ENCODE results near the gene ERCC6L2.

Gene ERCC6L2

DNA sequence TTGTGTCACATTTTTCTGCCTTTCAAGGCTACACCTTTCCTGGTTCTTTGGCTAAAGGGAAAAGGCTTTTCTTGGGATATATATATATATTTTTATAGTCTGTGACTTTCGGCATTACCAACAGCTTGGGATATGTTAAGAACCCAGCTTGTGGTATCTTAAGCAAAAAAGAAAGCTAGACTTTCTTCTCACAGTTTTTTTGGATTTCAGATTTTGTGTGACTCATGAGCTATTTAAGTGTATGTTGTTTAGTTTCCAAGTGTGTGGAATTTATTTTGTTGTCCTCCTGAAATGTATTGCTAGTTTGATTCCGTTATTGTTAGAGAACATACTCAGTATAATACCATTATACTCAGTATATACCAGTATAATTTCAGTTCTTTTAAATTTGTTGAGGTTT lies 64.8 kb downstream of the ERCC6L2 start:
- H3K9ac ChIP-seq (ENCODE audit: low read length) = no peak overlapping the region
- H3K27me3 ChIP-seq (ENCODE audit: insufficient read depth, low read length) = no peaks in the 10 kb centered on the region
- H3F3A ChIP-seq (ENCODE audit: insufficient read depth, low read length) = no peaks in the 10 kb centered on the region
- H3K9me3 ChIP-seq (ENCODE audit: low read length) = no peaks in the 10 kb centered on the region
- H2AFZ ChIP-seq (ENCODE audit: low read length) = no peak overlapping the region
- no peaks in the 10 kb centered on the region for H4K20me1 ChIP-seq (ENCODE audit: insufficient read depth, low read length)
- TF ChIP-seq CTCF (IDR thresholded peaks at IDR 0.05; ENCODE audit: low read length) (no peak), EZH2 (IDR thresholded peaks at IDR 0.05; ENCODE audit: borderline replicate concordance, low read length) (no peak)
- H3K4me3 ChIP-seq (ENCODE audit: low read depth, low read length, poor library complexity, severe bottlenecking) = no peak overlapping the region
- no peak overlapping the region for H3K27ac ChIP-seq (ENCODE audit: low read depth, low read length, poor library complexity, severe bottlenecking)
- no peak overlapping the region for H3K4me2 ChIP-seq (ENCODE audit: low read length)
- H3K36me3 ChIP-seq (ENCODE audit: insufficient read depth, low read length) = peaks cover 26% of the 10 kb centered on the region
- no peaks in the 10 kb centered on the region for H3K9me2 ChIP-seq (ENCODE audit: low read depth, low read length)
- no peaks in the 10 kb centered on the region for H3K79me2 ChIP-seq (ENCODE audit: insufficient read depth, low read length)
- H3K4me1 ChIP-seq (ENCODE audit: insufficient read depth, low read length, severe bottlenecking) = no peaks in the 10 kb centered on the region

DNA sequence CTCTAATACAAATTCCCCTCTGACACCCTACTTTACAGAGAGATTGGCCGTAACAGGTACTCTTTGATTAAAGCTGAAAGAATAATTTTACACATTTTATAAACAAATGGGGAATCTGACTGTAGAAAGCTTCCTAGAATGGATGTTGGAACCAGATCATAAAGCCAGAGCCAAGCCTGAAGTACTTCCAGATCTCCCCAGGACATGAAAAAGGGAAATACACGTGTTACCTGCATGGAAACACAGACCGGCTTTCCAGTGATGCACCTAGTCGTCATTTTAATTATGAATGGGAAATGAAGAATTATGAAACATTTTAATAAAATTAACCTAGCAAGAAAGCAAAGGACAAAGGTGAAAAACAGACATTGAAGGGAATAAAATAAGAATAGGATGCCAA lies 66.5 kb downstream of the ERCC6L2 start:
- H3F3A ChIP-seq (ENCODE audit: insufficient read depth, low read length) = no peaks in the 10 kb centered on the region
- H2AFZ ChIP-seq (ENCODE audit: low read length) = no peak overlapping the region
- H3K9me2 ChIP-seq (ENCODE audit: low read depth, low read length) = no peaks in the 10 kb centered on the region
- H3K4me1 ChIP-seq (ENCODE audit: insufficient read depth, low read length, severe bottlenecking) = no peaks in the 10 kb centered on the region
- H3K36me3 ChIP-seq (ENCODE audit: insufficient read depth, low read length) = peaks cover 26% of the 10 kb centered on the region
- H4K20me1 ChIP-seq (ENCODE audit: insufficient read depth, low read length) = no peaks in the 10 kb centered on the region
- no peak overlapping the region for H3K4me2 ChIP-seq (ENCODE audit: low read length)
- no peak overlapping the region for H3K9ac ChIP-seq (ENCODE audit: low read length)
- peaks cover 4% of the 10 kb centered on the region; the same call in 1 of the 2 replicates for H3K9me3 ChIP-seq (ENCODE audit: low read length)
- TF ChIP-seq EZH2 (IDR thresholded peaks at IDR 0.05; ENCODE audit: borderline replicate concordance, low read length) (no peak), CTCF (IDR thresholded peaks at IDR 0.05; ENCODE audit: low read length) (no peak)
- H3K27me3 ChIP-seq (ENCODE audit: insufficient read depth, low read length) = no peaks in the 10 kb centered on the region
- no peak overlapping the region for H3K27ac ChIP-seq (ENCODE audit: low read depth, low read length, poor library complexity, severe bottlenecking)
- H3K4me3 ChIP-seq (ENCODE audit: low read depth, low read length, poor library complexity, severe bottlenecking) = no peak overlapping the region
- no peaks in the 10 kb centered on the region for H3K79me2 ChIP-seq (ENCODE audit: insufficient read depth, low read length)

DNA sequence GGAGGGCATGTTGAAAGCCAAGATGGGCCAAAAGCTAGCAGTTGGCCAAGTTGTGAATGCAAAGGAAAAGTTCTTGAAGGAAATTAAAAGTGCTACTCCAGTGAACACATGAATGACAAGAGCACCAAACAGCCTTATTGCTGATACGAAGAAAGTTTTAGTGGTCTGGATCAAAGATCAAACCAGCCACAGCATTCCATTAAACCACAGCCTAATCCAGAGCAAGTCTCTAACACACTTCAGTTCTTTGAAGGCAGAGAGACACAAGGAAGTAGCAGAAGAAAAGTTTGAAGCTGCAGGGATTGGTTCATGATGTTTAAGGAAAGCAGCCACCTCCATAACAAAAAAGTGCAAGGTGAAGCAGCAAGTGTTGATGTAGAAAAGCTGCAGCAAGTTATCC lies 71.6 kb downstream of the ERCC6L2 start:
- H3K4me3 ChIP-seq (ENCODE audit: low read depth, low read length, poor library complexity, severe bottlenecking) = no peak overlapping the region

More for the DNA sequence above, 71.6 kb downstream of the ERCC6L2 start:
- H3K27me3 ChIP-seq (ENCODE audit: insufficient read depth, low read length) = no peaks in the 10 kb centered on the region
- no peaks in the 10 kb centered on the region for H3K9me2 ChIP-seq (ENCODE audit: low read depth, low read length)
- H4K20me1 ChIP-seq (ENCODE audit: insufficient read depth, low read length) = no peaks in the 10 kb centered on the region
- no peak for TF ChIP-seq CTCF (IDR thresholded peaks at IDR 0.05; ENCODE audit: low read length)
- TF ChIP-seq EZH2 (IDR thresholded peaks at IDR 0.05; ENCODE audit: borderline replicate concordance, low read length) = no peak
- no peak overlapping the region for H2AFZ ChIP-seq (ENCODE audit: low read length)
- no peaks in the 10 kb centered on the region for H3F3A ChIP-seq (ENCODE audit: insufficient read depth, low read length)
- H3K36me3 ChIP-seq (ENCODE audit: insufficient read depth, low read length) = peaks cover 16% of the 10 kb centered on the region
- H3K27ac ChIP-seq (ENCODE audit: low read depth, low read length, poor library complexity, severe bottlenecking) = no peak overlapping the region
- no peaks in the 10 kb centered on the region for H3K79me2 ChIP-seq (ENCODE audit: insufficient read depth, low read length)
- no peak overlapping the region for H3K9ac ChIP-seq (ENCODE audit: low read length)
- no peaks in the 10 kb centered on the region for H3K4me1 ChIP-seq (ENCODE audit: insufficient read depth, low read length, severe bottlenecking)
- no peak overlapping the region for H3K4me2 ChIP-seq (ENCODE audit: low read length)
- peaks cover 13% of the 10 kb centered on the region; the same call in 1 of the 2 replicates for H3K9me3 ChIP-seq (ENCODE audit: low read length)

Measured in OCI-LY1 (cell line).